ENCODE data around the gene UROC1. TPM values are rescaled to one million over a fixed set of nuclear protein-coding genes. Genes with fewer than 3 reads are reported as not detected.
A peak's percentile ranks its signal among the peaks of the same experiment; 100 is the strongest.

The UROC1 gene
- total RNA-seq, 1 donor from 2014 or later = not detected

DNA sequence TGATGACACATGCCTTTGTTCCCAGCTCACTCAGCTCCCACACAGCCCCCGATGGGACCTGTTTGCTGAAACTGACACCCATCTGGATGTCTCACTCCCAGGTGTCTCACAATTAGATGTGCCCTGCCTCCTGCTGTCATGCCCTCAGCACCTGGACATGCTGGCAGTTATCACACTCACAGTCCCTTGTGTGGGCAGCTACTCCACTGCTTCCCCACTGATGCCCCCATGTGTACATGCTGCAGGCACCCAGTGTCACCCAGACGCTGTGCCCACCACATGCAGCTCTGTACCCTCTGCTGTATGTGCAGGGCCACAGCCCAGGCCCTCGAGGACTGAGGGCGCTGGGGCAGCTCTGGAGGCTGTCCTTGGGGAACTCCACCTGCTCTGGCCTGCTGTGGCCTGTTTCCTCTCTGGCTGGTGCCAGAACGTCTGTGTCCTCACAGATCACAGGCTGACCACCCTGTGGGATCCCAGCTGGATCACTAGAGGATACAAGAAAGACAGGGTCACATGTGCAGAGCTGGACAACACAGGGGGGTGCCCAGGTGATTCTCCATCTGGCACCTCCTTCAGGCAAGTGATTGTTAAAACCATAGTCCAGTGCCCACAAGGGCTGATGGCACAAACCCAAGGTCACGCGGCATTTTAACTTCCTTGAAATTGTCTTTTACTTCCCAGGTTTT, 27.2 kb upstream of the UROC1 start:
- Mint-ChIP-seq H3K4me3 (no peak overlapping the region), H3K27ac (no peak overlapping the region), H3K27me3 (ENCODE audit: low read depth) (peaks cover 21% of the 10 kb centered on the region), H3K9me3 (no peaks in the 10 kb centered on the region), H3K4me1 (no peaks in the 10 kb centered on the region), H3K36me3 (no peaks in the 10 kb centered on the region)
- TF ChIP-seq, protein P1, sequence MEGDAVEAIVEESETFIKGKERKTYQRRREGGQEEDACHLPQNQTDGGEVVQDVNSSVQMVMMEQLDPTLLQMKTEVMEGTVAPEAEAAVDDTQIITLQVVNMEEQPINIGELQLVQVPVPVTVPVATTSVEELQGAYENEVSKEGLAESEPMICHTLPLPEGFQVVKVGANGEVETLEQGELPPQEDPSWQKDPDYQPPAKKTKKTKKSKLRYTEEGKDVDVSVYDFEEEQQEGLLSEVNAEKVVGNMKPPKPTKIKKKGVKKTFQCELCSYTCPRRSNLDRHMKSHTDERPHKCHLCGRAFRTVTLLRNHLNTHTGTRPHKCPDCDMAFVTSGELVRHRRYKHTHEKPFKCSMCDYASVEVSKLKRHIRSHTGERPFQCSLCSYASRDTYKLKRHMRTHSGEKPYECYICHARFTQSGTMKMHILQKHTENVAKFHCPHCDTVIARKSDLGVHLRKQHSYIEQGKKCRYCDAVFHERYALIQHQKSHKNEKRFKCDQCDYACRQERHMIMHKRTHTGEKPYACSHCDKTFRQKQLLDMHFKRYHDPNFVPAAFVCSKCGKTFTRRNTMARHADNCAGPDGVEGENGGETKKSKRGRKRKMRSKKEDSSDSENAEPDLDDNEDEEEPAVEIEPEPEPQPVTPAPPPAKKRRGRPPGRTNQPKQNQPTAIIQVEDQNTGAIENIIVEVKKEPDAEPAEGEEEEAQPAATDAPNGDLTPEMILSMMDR (IDR thresholded peaks at IDR 0.05; ENCODE audit: unreplicated experiment) = no peak
- peak in 1 of 2 experiments; percentile 3 for DNase-seq (ENCODE audit: low spot score in 2 of 2, unreplicated experiment in 2 of 2)

DNA sequence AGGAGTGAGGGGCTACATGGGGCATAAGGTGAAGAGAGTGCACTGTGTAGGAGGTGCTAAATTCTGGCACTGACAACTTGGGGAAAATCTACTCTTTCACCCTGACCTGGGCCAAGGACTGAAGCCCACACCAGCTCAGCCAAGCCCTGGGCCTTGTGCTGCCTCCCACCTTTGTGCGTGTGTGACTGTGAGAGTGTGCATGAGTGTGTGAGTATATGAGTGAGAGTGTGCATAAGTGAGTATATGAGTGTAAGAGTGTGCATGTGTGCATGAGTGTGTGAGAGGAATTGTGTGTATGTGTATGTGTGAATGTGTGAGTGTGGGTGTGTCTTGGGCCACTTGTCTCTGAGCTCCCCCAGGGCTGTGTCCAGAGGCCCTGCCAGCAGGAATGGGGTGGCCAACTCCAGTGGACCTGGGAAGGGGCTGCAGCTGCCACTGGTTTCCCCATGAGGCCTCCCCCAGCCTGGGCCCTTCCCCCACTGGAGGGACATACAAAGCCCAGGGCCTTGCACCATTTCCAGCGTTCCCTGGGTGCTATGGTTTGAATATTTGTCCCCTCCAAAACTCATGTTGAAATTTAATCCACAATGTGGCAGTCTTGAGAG, 26.0 kb upstream of the UROC1 start:
- H3K4me3 Mint-ChIP-seq = no peak overlapping the region
- peaks cover 14% of the 10 kb centered on the region for H3K27me3 Mint-ChIP-seq (ENCODE audit: low read depth)
- TF ChIP-seq, protein P1 (IDR thresholded peaks at IDR 0.05; ENCODE audit: unreplicated experiment) = no peak
- DNase-seq (ENCODE audit: low spot score in 2 of 2, unreplicated experiment in 2 of 2) = peak; percentile 11 to 34
- no peaks in the 10 kb centered on the region for H3K36me3 Mint-ChIP-seq
- no peaks in the 10 kb centered on the region for H3K9me3 Mint-ChIP-seq
- no peak overlapping the region for H3K27ac Mint-ChIP-seq
- no peaks in the 10 kb centered on the region for H3K4me1 Mint-ChIP-seq

DNA sequence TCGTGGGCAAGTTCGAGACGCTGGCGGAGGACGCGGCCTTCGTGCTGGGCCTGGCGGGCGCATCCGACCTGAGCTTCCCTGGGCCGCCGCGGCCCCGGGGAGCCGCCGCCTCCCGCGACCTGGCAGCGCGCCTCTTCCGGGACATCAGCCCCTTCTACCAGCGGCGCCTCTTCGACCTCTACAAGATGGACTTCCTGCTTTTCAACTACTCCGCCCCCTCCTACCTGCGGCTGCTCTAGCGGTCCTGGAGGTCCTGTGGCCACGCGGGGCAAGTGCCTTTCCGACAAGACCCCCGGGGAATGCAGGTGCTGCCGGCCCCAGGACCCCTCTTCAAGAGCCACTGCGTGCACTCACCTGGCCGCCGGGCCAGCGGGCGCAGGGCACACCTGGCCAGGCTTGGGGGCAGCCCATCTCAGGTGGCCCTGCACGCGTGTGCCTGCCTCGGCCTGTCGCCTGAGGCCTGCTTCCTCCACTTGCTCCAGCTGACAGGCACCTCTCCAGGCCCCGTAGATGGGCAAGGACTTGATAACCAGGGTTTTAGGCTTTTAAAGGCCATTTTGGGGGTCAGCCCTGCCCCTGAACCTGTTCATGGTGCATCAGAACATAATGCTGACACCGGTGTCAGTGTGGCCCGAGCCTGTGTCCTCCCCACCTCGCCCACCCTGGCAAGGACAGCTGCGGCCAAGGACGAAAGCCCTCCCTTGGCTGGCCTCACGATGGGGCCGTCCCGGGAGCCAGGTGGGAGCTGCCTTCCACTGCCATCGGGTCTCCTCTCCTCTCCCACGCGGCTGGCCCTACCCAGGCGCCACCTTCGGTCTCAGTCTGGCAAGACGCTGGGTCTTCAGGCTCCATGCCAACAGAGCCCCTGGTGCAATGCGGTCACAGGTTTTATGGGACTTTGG, 25.0 kb upstream of the UROC1 start:
- TF ChIP-seq, protein P1 (IDR thresholded peaks at IDR 0.05; ENCODE audit: unreplicated experiment) = no peak
- peak; percentile 16 to 29 for DNase-seq (ENCODE audit: low spot score in 2 of 2, unreplicated experiment in 2 of 2)
- no peaks in the 10 kb centered on the region for H3K36me3 Mint-ChIP-seq

DNA sequence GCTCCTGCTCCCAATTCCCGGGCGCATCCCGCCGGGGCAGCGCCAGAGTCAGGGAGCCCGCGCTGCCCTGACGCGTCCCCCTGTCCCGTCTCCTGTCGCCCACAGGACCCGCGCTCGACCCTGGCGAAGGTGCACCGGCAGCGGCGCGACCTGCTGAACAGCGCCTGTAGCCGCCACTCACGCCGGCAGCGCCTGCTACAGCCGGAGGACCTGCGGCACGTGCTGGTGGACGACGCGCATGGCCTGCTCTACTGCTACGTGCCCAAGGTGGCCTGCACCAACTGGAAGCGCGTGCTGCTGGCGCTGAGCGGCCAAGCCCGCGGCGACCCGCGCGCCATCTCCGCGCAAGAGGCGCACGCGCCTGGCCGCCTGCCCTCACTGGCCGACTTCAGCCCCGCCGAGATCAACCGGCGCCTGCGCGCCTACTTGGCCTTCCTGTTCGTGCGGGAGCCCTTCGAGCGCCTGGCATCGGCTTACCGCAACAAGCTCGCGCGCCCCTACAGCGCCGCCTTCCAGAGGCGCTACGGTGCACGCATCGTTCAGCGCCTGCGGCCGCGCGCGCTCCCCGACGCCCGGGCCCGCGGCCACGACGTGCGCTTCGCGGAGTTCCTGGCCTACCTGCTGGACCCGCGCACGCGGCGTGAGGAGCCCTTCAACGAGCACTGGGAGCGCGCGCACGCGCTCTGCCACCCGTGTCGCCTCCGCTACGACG, 24.2 kb upstream of the UROC1 start:
- Mint-ChIP-seq H3K4me3 (no peak overlapping the region), H3K27ac (no peak overlapping the region), H3K4me1 (no peaks in the 10 kb centered on the region), H3K27me3 (ENCODE audit: low read depth) (peaks cover 8% of the 10 kb centered on the region), H3K36me3 (no peaks in the 10 kb centered on the region), H3K9me3 (no peaks in the 10 kb centered on the region)
- TF ChIP-seq, protein P1 (IDR thresholded peaks at IDR 0.05; ENCODE audit: unreplicated experiment) = no peak
- peak; percentile 18 to 27 for DNase-seq (ENCODE audit: low spot score in 2 of 2, unreplicated experiment in 2 of 2)

More for the DNA sequence above, 25.0 kb upstream of the UROC1 start:
- no peak overlapping the region for H3K27ac Mint-ChIP-seq
- H3K4me1 Mint-ChIP-seq = no peaks in the 10 kb centered on the region
- H3K27me3 Mint-ChIP-seq (ENCODE audit: low read depth) = peaks cover 8% of the 10 kb centered on the region
- no peaks in the 10 kb centered on the region for H3K9me3 Mint-ChIP-seq
- no peak overlapping the region for H3K4me3 Mint-ChIP-seq

DNA sequence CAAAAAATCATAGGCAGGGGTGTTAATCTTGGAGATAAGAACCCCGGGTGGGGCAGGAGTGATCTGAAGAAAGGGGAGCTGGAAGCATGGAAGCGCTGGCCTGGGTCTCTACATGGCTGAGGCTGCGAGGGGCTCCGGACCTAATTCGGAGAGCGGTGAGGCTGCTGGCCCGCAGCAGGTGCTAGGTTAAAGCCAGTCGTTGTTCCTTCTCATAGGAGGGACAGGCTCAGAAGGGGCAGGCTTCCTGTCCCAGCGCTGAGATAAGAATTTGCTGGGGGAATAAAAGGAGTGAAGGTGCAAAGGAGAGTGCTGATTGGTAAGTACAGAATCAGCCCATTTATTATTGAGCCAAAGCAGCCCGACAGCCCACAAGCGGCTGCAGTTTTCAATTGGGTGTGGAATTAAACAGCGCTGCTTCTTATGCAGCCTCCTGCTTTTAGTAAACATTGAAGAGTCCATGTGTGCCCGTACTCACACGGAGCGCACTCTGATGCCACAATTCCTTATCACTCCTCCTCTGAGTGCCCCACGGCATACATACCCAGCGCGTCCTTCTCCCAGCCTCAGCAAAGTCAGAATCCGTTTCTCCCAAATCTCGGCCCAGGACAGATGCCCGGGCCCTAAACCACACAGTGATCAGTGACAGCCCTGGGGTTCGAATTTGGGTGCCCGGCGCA, 23.5 kb upstream of the UROC1 start:
- DNase-seq (ENCODE audit: low spot score in 2 of 2, unreplicated experiment in 2 of 2) = peak; percentile 7 to 30
- no peaks in the 10 kb centered on the region for H3K9me3 Mint-ChIP-seq
- TF ChIP-seq, protein P1 (IDR thresholded peaks at IDR 0.05; ENCODE audit: unreplicated experiment) = no peak
- H3K4me1 Mint-ChIP-seq = no peaks in the 10 kb centered on the region
- no peaks in the 10 kb centered on the region for H3K36me3 Mint-ChIP-seq
- H3K4me3 Mint-ChIP-seq = no peak overlapping the region
- peak overlapping the region; percentile 14 for H3K27ac Mint-ChIP-seq
- H3K27me3 Mint-ChIP-seq (ENCODE audit: low read depth) = peaks cover 10% of the 10 kb centered on the region
